HepG2 (cell line): ENCODE results near the gene LRRC3. TPM values are rescaled to one million over a fixed set of nuclear protein-coding genes. Genes with fewer than 3 reads are reported as not detected.
A peak's percentile ranks its signal among the peaks of the same experiment; 100 is the strongest.

ENCODE experiments used
- ELK4 ChIP-seq: sonication (generic); formaldehyde crosslinking; IDR thresholded peaks from 2 replicates; pipeline ENCODE4 v1.9.0; 2021; ENCODE audit warnings: missing genetic modification reagents, borderline replicate concordance
- GTF3A ChIP-seq: sonication (generic); formaldehyde crosslinking; conservative IDR thresholded peaks from 2 replicates; pipeline ENCODE4 v1.4.0; 2020; ENCODE audit warnings: mild to moderate bottlenecking, missing genetic modification reagents
- MTF2 ChIP-seq: sonication (generic); formaldehyde crosslinking; IDR thresholded peaks from 2 replicates; pipeline ENCODE4 v1.5.0; 2020; ENCODE audit warnings: missing genetic modification reagents, borderline replicate concordance
- MXD3 ChIP-seq: IDR thresholded peaks from 2 replicates; pipeline ENCODE4 v1.6.1; 2016; ENCODE audit warnings: mild to moderate bottlenecking, missing biosample characterization, missing genetic modification reagents
- NFATC3 ChIP-seq: sonication (generic); formaldehyde crosslinking; IDR thresholded peaks from 2 replicates; pipeline ENCODE4 v1.5.1; 2020; ENCODE audit warnings: mild to moderate bottlenecking, missing genetic modification reagents
- NR0B2 ChIP-seq: sonication (generic); formaldehyde crosslinking; IDR thresholded peaks from 2 replicates; pipeline ENCODE4 v1.4.0; 2020; ENCODE audit warnings: mild to moderate bottlenecking, missing genetic modification reagents
- PAF1 ChIP-seq: IDR thresholded peaks from 2 replicates; pipeline ENCODE4 v1.6.1; 2016; ENCODE audit warnings: missing genetic modification reagents, missing compliant biosample characterization
- REXO4 ChIP-seq: sonication (generic); formaldehyde crosslinking; IDR thresholded peaks from 2 replicates; pipeline ENCODE4 v1.8.0; 2022; ENCODE audit warnings: missing genetic modification reagents, mild to moderate bottlenecking, borderline replicate concordance
- SOX5 ChIP-seq: IDR thresholded peaks from 2 replicates; pipeline ENCODE4 v1.6.1; 2016; ENCODE audit warnings: borderline replicate concordance
- TOPORS ChIP-seq: sonication (generic); formaldehyde crosslinking; IDR thresholded peaks from 2 replicates; pipeline ENCODE4 v1.8.0; 2023; ENCODE audit warnings: mild to moderate bottlenecking, missing genetic modification reagents
- ZFX ChIP-seq: sonication (generic); formaldehyde crosslinking; IDR thresholded peaks from 2 replicates; pipeline ENCODE4 v1.4.0; 2020; ENCODE audit warnings: mild to moderate bottlenecking, low read depth, missing genetic modification reagents, moderate library complexity
- ZNF318 ChIP-seq: sonication (generic); formaldehyde crosslinking; IDR thresholded peaks from 2 replicates; pipeline ENCODE4 v1.4.0; 2020; ENCODE audit warnings: mild to moderate bottlenecking, missing genetic modification reagents
- ZNF326 ChIP-seq: sonication (generic); formaldehyde crosslinking; IDR thresholded peaks from 2 replicates; pipeline ENCODE4 v1.4.0; 2020; ENCODE audit warnings: missing genetic modification reagents, borderline replicate concordance
- ZNF431 ChIP-seq: sonication (generic); formaldehyde crosslinking; IDR thresholded peaks from 2 replicates; pipeline ENCODE4 v1.9.0; 2022; ENCODE audit warnings: missing genetic modification reagents, low read depth, mild to moderate bottlenecking, borderline replicate concordance
- ZNF704 ChIP-seq: sonication (generic); formaldehyde crosslinking; IDR thresholded peaks from 2 replicates; pipeline ENCODE4 v1.8.1; 2023; ENCODE audit warnings: mild to moderate bottlenecking, inconsistent platforms, moderate library complexity, missing genetic modification reagents, borderline replicate concordance
- ZNF724P ChIP-seq: sonication (generic); formaldehyde crosslinking; IDR thresholded peaks from 2 replicates; pipeline ENCODE4 v1.8.0; 2022; ENCODE audit warnings: missing genetic modification reagents, borderline replicate concordance
- polyA plus RNA-seq, 8 experiments: library from polyadenylated mRNA; depleted of rRNA in 3 of 8; stranded (reverse) in 7 of 8; unstranded in 1 of 8; fragments of >200 nt; fragmentation: Illumina TruSeq in 4 of 8; extraction: Trizol in 4 of 8; gene quantifications; 2 replicates each; pipeline versions ENCODE4 v1.2.1 to v1.2.3, GENCODE V29; 2011 to 2016; ENCODE audit warnings: low read depth in 4 of 8, missing spikeins in 1 of 8, mixed read lengths in 1 of 8; ENCODE audit not compliant: insufficient read depth in 1 of 8
- total RNA-seq, 5 experiments: library from RNA; depleted of rRNA; stranded (reverse); fragments of >200 nt; fragmentation: Illumina TruSeq; extraction: Trizol; gene quantifications; 2 replicates each; pipeline ENCODE4 v1.2.3, GENCODE V29; 2016; ENCODE audit warnings: low read depth in 1 of 5

Gene LRRC3
- total and polyA plus RNA-seq, 2 of the 13 experiments (the other 11 are each of a cell fraction or from before 2014, with no cell fraction given): 4.8 to 16.5 TPM

- TF ChIP-seq ZNF318 (CRISPR knock-in tag) (no peak), ZNF724P (CRISPR knock-in tag) (0 out of 2 replicates have a peak, but pooled peaks have one; percentile 59), ZFX (CRISPR knock-in tag) (peak; percentile 33; the same call in 1 of the 2 replicates), PAF1 (CRISPR knock-in tag) (no peak), ZNF704 (CRISPR knock-in tag) (no peak), NFATC3 (CRISPR knock-in tag) (no peak), MTF2 (CRISPR knock-in tag) (no peak), ELK4 (CRISPR knock-in tag) (no peak), ZNF431 (CRISPR knock-in tag) (0 out of 2 replicates have a peak, but pooled peaks have one; percentile 62), GTF3A (CRISPR knock-in tag) (no peak), SOX5 (CRISPR knock-in tag) (0 out of 2 replicates have a peak, but pooled peaks have one; percentile 22), REXO4 (CRISPR knock-in tag) (no peak), MXD3 (CRISPR knock-in tag) (peak; percentile 53; the same call in 1 of the 2 replicates), ZNF326 (no peak), NR0B2 (no peak), TOPORS (CRISPR knock-in tag) (no peak)
Measured at GRCh38 chr21:44442266-44443125, 12.8 kb upstream of the LRRC3 start (continued).
